Measurements from ENCODE around the gene UBA6.
"Not testable (repeated sequence)": the region's sequence is repeated elsewhere in the genome, so short reads cannot be mapped to it uniquely, and the experiment has no call there.

The UBA6 gene

GRCh38 chr4:67713529-67714247, 12.7 kb upstream of the UBA6 start:
- no peak for DNase-seq

DNA sequence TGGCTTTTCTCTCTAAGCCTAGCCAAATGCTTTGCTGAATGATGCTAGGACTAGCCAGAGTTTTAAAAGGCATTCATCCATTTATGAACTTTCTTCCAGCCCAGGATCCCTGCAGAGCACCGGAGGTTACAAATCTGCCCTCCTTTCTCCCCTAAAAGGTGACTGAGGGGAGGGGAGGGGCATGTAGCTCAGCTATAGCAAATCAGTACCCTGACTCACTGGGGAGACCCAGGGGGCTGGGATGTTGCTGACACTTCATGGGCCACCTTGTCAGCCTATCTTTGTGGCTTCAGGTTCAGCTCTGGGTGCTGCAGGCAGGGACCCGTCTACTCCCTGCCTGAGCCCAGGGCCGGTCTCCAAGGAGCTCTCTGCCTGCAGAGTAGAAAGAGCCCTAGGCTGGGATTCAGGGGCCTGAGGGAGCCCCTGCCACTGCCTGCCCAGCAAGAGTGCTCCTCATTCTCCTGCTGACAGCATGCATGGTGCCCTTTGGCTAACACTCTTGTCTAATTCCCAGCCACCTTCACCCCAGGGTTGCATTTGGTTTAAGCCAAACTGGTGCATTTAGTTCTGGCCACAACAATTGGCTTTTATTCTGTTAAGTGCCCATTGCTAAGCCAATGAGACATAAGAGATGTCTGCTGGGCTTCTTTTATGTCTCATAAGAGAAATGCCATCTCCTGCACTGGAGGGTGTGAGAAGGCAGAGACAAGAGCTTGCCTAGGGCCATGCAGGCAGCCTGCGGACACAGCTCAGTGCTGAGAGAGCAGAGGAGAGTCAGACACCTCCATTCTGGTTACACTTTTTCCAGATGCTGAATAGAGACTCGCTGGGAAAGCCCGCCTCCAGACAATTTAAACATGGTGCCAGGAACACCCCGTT, 11.9 kb upstream of the UBA6 start:
- no peak for DNase-seq

DNA sequence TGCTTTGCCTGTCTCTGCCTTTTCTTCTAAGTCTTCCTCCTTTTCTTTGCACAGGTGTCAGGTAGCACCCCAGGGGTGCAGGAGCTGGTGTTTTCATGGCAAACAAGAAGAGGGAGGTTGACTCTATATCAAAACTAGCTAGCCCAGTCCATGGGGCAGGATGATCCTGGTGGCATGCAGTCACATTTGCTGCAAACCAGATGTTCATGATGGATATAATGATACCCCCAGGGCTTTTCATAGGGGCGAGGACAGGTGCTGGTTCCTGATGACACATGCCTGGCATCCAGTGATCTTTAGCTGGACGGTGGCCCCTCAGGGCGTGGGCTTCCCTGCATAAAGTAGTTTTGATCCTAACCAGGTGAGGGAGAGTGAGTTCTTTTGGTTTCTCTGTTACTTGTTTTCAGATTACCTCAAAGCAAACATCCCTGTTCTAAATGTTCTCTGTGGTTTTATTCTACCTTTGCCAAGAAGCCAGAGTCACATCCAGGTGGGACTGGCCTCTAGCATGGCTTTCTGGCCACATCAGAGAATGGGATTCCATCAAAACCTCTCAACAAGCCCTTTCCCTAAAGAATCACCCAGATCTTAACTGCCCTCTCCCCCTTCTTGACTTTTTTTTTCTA, 11.2 kb upstream of the UBA6 start:
- no peak for DNase-seq

DNA sequence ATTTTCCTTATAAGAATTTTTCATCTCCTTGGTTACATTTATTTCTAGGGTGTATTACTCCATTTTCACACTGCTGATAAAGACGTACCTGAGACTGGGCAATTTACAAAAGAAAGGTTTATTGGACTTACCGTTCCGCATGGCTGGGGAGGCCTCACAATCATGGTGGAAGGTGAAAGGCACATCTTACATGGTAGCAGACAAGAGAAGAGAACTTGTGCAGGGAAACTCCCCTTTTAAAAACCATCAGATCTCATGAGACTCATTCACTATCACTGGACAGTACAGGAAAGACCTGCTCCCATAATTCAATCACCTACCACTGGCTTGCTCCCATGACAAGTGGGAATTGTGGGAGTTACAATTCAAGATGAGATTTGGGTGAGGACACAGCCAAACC, 5.7 kb upstream of the UBA6 start:
- DNase-seq: not testable (repeated sequence)

DNA sequence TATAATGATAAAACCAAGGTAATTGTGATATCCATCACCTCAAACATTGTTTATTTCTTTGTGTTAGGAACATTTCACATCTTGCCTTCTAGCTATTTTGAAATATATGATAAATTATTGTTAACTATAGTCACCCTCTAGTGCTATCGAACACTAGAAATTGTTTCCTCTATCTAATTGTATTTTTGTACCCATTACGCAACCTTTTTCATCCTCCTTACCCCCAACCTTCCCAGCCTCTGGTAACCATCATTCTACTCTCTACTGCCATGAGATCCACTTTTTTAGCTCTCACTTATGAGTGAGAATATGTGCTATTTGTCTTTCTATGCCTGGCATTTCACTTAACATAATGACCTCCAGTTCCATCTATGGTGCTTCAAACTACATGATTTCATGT, 3.9 kb upstream of the UBA6 start:
- DNase-seq: no peak

DNA sequence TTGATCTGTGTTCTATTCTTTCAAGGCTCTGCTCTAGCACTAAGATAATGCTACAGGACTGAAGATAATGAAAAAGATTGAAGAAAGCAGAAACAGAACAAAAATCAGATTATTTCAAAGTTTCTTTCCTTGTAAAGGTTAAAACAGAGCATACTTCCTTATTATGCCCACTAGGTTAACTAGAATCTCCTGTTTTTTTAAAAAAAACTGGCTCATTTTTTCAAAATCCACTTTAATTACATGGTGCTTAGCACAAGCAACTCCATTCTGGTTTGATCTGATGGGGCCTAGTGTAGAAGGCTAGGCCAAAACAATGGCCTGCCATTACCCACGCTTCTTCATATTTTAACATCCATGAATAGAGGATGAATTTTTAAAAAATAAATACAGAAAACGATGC, 1.2 kb upstream of the UBA6 start:
- DNase-seq: no peak

DNA sequence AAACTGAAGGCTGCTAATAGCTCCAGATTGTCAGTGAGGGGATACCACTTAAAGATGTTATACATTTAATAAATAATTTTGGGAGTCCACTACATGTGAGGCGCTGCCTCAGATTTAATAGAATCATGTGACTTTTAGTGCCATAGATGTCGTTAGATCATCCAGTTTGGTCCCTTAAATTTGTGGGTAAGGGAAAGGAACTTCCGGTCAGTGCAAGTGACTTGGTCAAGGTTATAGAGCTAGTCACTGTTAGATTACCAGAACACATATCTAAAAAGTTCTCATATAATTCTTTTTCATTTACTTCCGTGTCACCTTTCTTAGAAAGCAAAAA, 529 bp upstream of the UBA6 start:
- no peak for DNase-seq

DNA sequence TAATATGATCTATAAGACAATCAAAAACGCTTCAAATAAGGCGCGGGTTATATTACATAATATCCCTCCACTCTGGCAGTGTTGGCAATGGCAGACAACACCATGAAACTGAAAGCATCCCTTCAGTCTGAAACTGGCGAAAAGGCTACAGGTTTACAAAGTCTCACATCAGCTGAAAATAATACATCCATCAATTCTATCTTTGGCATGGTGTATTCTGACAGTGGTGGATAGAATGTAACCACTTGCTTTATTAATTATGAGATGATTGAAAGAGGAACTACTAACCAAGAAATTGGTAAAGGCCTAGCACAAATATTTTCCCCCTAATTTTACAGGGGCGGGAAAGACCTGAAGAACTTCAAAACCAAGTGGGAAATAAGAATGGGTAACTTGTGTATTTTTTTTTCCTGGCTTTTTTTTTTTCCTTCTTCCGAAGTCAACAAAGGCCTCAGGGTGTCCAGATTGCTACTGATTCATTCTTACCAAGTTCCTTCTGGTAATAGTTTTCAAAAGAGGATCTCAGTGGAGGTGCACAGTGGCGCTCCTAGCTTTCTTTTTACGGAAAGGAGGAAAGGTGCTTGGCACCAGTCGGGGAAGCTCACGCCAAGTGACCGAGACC, 728 bp downstream of the UBA6 start:
- no peak for DNase-seq

- DNase-seq: no peak
Measured at GRCh38 chr4:67699603-67700002, 1.4 kb downstream of the UBA6 start.

DNA sequence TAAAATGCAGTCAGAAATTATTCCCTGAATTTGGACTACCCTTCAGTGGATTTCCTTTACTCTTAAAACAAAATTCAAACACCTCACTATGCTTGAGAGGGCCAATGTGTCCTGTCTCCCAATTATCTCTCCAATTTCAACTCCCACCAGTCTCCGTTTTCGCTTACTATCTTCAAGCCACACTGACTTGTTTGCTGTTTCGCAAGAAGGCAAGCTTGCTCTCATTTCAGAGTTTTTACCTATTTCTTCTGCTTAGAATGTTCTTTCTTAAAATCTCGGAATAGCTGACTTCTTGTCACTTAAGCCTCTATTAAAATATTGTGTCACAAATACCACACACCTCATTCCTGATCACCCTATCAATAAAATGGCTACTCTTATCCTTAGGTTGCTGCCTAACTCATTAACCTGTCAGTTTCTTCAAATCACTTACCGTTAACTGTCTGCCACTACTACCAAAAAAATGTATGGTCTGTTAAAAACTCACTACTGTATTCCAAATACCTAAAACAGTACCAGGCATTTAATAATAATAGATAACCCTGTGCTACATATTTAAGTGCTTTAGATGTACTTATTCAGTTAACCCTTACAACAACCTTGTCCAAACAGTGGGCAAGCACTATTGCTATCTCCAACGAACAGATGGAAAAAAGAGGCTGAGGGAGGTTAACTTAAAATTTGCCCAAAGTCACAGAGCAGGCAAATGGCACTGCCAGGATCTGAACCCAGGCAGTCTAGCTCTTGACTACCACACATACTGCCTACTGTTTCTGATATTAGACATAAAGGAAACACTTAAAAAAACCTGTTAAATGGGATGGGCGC, 2.9 kb downstream of the UBA6 start:
- DNase-seq: no peak

DNA sequence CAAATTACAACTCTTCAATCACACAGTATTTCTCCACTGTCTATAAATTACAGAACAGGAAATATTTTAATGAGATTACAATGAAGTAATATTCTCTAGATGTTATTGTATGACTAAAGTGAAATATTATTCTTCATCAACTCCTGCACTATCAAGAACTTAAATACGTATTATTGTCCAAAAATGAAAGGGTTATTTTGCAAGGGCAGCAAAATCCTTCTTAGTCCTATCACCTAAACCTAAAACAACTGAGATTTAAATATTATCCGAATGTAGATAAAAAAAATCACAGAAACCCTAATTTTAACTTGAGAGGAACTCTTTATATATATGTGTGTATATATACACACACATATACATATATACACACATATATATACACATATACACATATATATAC, 4.9 kb downstream of the UBA6 start:
- DNase-seq: no peak

GRCh38 chr4:67694662-67695061, 6.3 kb downstream of the UBA6 start:
- no peak for DNase-seq

DNA sequence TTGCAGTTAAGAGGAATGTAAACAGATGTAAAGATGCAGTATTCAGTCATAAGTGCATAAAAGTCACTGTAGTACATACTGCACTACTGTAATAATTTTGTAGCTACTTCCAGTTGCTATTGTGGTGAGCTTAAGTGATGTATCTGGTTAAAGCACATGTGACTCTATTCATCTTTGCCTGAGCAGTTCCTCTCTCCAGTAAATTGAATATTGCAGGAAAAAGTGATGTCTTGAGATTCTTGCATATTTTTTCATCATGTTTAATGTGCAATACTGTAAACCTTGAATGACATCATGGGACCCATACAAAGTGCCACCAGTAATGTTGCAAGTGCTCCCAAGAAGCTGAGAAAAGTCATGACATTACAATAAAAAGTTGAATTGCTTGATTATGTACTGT, 9.6 kb downstream of the UBA6 start:
- no peak for DNase-seq

GRCh38 chr4:67687636-67688035, 13.3 kb downstream of the UBA6 start:
- DNase-seq: no peak

DNA sequence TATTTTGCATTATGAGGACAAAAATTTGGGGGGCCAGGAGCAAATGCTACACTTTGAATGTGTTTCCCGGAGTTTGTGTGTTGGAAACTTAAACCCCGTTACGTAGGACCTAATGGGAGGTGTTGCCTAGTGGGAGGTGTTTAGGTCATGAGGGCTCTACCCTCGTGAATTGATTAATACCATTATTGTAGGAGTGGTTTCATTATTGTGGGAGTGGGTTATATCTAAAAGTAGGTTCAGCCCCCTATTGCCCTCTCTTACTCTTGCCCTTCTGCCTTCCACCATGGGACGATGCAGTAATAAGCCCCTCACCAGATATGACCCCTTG, 15.5 kb downstream of the UBA6 start:
- DNase-seq: no peak

DNA sequence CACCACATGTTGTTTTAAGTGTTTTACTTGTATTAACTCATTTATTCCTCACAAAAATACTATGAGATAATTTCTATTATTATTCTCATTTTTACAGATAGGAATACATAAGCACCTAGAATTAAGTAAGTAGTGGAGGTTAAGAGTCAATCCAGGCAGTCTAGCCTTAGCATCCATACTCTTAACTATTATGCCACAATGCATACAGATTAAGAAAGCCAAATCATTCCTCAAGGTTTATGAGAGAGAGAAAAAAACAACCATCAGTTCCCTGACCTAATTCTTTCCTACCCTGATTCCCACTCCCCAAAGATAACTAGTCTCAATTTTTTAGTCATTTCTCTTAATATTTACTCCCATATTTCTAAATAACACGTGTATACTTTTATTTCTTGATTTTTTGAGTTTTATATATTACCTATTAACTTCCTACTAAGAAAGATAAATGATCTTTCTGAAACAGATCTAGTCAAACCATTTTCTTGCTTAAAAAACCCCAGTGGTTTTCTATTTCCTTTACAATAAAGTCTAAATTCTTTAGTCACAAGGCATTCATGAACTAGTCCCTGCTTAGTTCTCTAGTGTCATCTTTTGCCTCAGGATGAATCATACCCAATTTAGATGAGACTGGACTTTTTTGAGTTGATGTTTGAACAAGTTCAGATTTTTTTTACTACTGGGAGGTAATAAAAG, 16.0 kb downstream of the UBA6 start:
- DNase-seq: no peak

- DNase-seq: no peak
Measured at GRCh38 chr4:67682266-67682665, 18.7 kb downstream of the UBA6 start.

GRCh38 chr4:67680581-67681222, 20.3 kb downstream of the UBA6 start:
- DNase-seq: no peak

GRCh38 chr4:67678612-67679011, 22.3 kb downstream of the UBA6 start:
- DNase-seq: no peak

DNA sequence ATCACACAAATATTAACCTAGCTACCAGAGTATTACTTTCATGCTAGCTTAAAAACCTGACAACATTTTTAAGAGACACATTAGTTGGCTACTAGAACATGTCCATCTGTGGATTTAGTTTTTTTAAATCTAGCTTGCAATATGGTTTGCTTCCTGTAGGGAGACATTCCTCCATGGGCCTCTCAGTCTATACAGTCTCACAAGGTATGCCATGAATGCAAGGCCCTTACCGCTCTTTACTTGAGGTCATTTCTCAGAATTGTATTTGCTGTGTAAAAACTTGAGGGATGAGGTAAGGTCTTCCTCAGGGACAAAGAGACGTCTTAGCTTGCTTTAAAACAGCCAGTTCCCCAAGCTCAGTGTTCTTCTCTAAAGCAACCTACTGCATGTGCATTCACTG, 26.9 kb downstream of the UBA6 start:
- no peak for DNase-seq

DNA sequence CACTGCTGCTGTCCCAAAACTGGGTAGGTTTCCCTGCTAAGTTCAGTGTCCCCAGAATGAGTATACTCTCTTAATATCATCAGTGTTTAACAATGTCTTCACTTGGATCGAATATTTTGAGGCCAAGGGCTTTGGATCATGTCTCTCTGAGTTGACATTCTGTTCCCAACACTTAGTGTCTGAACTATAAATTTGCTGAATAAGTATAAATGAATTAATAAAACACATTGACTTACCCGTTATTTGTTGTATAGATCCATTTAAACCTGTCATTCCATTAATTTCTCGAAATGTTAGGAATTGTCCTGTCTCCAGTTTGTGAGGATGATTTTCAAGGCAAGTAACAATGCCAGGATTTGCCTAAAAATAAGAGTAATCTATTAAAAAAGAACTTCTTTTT, 32.6 kb downstream of the UBA6 start:
- DNase-seq: no peak

DNA sequence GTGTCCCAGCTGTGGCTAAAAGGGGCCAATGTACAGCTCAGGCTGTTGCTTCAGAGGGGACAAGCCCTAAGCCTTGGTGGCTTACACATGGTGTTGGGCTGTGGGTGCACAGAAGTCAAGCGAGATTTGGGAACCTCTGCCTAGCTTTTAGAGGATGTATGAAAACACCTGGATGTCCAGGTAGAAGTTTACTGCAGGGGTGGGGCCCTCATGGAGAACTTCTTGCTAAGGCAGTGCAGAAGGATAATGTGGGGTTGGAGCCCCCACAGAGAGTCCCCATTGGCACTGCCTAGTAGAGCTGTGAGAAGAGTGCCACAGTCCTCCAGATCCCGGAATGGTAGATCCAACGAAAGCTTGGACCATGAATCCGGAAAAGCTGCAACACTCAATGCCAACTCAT, 40.5 kb downstream of the UBA6 start:
- DNase-seq: no peak

All from activated CD4-positive, CD25-positive, alpha-beta regulatory T cell (primary cell).